Mesodermal cell (in vitro differentiated cells): ENCODE results near the gene ARCN1. TPM values are rescaled to one million over a fixed set of nuclear protein-coding genes. Genes with fewer than 3 reads are reported as not detected.
A peak's percentile ranks its signal among the peaks of the same experiment; 100 is the strongest.

Source experiments
- H3K27ac ChIP-seq: 2 replicates; pipeline ENCODE4 v1.7.0; 2013; ENCODE audit warnings: mild to moderate bottlenecking, low read depth, low read length, moderate library complexity; ENCODE audit not compliant: severe bottlenecking
- H3K36me3 ChIP-seq: 2 replicates; pipeline ENCODE4 v1.7.1; 2013; ENCODE audit warnings: mild to moderate bottlenecking, low read length, moderate library complexity; ENCODE audit not compliant: control insufficient read depth, insufficient read depth
- H3K4me1 ChIP-seq: one replicate; pipeline ENCODE4 v1.7.1; 2013; ENCODE audit warnings: mild to moderate bottlenecking, low read length; ENCODE audit not compliant: insufficient read depth, control insufficient read depth, poor library complexity, severe bottlenecking
- H3K4me3 ChIP-seq: 2 replicates; pipeline ENCODE4 v1.7.0; 2013; ENCODE audit warnings: low read length, control low read depth, mild to moderate bottlenecking; ENCODE audit not compliant: insufficient read depth, poor library complexity, severe bottlenecking; ENCODE audit errors: extremely low read depth
- H3K9me3 ChIP-seq: 2 replicates; pipeline ENCODE4 v1.7.1; 2013; ENCODE audit warnings: mild to moderate bottlenecking, low read length, moderate library complexity; ENCODE audit not compliant: control insufficient read depth
- WGBS, 2 experiments: methylation state at CpG; one replicate each; pipeline ENCODE4 v1.1.5; 2013; ENCODE audit warnings: missing lambda C conversion rate in 2 of 2; ENCODE audit not compliant: insufficient coverage in 2 of 2; 5-methylcytosine and 5-hydroxymethylcytosine counted together
- polyA plus RNA-seq, 2 experiments: library from polyadenylated mRNA; stranded (reverse); fragments of 50-300 nt; gene quantifications; one replicate each; pipeline ENCODE4 v1.2.3, GENCODE V29; 2013

ARCN1 gene
- polyA plus RNA-seq (2013, experiment 1 of 2) = 239 TPM
- polyA plus RNA-seq (2013, experiment 2 of 2) = 232 TPM

DNA sequence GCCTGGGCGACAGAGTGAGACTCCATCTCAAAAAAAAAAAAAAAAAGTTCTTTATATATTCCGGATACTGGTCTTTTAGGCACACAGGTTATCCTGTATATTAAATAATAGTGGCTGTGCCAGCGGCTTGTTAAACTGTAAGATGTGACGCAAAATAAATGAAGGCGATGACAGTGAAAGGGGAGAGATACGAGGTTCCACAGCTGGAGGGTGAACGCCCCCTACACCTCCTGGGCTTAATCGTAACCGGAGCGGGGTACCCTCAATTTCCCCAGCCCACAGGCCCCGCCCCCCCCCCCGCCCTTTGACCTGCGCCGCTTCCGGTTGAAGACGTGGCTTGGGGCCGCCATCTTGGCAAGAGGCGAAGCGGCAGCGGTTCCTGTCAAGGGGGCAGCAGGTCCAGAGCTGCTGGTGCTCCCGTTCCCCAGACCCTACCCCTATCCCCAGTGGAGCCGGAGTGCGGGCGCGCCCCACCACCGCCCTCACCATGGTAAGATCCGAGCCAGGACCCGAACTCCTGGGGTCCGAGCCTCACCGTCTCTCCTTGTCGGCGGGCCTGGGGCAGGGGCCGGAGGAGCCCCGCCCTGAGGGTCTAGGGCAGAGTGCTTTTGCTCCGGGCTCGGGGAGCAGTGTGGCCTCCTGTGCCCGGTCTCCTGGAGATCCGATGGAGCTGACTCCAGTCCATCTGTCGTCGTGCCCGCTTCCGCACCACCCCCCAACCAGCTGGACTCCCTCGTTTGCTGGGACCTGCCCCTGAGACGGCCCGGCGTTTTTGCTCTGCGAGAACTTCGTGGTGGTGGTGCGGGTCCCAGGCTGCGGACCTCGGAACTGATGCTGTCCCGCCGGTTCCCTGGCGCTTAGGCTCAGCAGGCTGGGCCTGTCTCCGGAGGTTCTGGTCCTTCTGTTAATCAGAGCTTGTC is at the start of gene ARCN1:
ARCN1 (plus strand) TSS at position 349 of the 920 bp plus-strand sequence; CDS start at position 488, 139 bp downstream.
- 0 to 1% methylated on average over 34 to 38 of the region's 55 CpGs for WGBS, 2 experiments
- no peaks in the 10 kb centered on the region for H3K9me3 ChIP-seq
- peak within 1 kb of the TSS; percentile 99 for H3K4me3 ChIP-seq
- H3K36me3 ChIP-seq = peaks cover 18% of the 10 kb centered on the region
- H3K27ac ChIP-seq = peak within 1 kb of the TSS; percentile 99
- peaks cover 4% of the 10 kb centered on the region for H3K4me1 ChIP-seq

DNA sequence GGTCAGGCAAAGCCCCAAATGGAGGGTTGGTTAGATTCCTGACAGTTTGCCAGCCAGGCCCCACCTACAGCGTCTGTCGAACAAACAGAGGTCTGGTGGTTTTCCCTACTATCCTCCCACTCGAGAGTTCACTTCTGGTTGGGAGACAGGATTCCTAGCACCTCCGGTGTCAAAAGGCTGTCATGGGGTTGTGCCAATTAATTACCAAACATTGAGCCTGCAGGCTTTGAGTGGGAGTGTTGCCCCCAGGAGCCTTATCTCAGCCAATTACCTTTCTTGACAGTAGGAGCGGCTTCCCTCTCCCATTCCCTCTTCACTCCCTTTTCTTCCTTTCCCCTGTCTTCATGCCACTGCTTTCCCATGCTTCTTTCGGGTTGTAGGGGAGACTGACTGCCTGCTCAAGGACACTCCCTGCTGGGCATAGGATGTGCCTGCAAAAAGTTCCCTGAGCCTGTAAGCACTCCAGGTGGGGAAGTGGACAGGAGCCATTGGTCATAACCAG is 49.6 kb upstream of the ARCN1 start:
- no peaks in the 10 kb centered on the region for H3K9me3 ChIP-seq
- H3K4me3 ChIP-seq = no peak overlapping the region
- no peaks in the 10 kb centered on the region for H3K4me1 ChIP-seq
- H3K36me3 ChIP-seq = peaks cover 90% of the 10 kb centered on the region
- WGBS, 2 experiments = 67 to 78% methylated on average over 5 of the region's 6 CpGs
- no peak overlapping the region for H3K27ac ChIP-seq

DNA sequence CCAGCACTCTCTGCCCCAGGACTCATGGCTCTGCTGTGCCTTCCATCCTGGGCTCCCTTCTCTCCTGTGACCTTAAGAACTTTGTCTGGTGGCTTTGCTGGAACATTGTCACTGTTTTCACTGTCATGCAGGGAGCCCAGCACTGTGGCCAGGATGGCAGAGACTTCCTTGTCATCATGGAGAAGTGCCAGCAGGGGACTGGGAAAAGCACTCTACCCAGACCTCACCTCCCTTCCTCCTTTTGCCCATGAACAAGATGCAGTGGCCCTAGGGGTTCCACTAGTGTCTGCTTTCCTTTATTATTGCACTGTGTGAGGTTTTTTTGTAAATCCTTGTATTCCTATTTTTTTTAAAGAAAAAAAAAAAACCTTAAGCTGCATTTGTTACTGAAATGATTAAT is 47.9 kb upstream of the ARCN1 start:
- peaks cover 74% of the 10 kb centered on the region for H3K36me3 ChIP-seq
- H3K9me3 ChIP-seq = no peaks in the 10 kb centered on the region
- no peak overlapping the region for H3K4me3 ChIP-seq
- H3K27ac ChIP-seq = no peak overlapping the region
- H3K4me1 ChIP-seq = no peaks in the 10 kb centered on the region

DNA sequence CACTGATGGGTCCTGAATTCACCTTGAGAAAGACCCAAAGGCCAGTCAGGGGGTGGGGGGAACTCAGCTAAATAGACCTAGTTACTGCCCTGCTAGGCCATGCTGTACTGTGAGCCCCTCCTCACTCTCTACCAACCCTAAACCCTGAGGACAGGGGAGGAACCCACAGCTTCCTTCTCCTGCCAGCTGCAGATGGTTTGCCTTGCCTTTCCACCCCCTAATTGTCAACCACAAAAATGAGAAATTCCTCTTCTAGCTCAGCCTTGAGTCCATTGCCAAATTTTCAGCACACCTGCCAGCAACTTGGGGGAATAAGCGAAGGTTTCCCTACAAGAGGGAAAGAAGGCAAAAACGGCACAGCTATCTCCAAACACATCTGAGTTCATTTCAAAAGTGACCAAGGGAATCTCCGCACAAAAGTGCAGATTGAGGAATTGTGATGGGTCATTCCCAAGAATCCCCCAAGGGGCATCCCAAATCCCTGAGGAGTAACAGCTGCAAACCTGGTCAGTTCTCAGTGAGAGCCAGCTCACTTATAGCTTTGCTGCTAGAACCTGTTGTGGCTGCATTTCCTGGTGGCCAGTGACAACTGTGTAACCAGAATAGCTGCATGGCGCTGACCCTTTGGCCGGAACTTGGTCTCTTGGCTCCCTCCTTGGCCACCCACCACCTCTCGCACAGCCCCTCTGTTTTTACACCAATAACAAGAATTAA is 47.3 kb upstream of the ARCN1 start:
- 97 to 100% methylated on average over 5 of the region's 6 CpGs for WGBS, 2 experiments
- Histone ChIP-seq H3K4me1 (no peaks in the 10 kb centered on the region), H3K36me3 (peaks cover 68% of the 10 kb centered on the region), H3K4me3 (no peak overlapping the region), H3K27ac (no peak overlapping the region), H3K9me3 (no peaks in the 10 kb centered on the region)

DNA sequence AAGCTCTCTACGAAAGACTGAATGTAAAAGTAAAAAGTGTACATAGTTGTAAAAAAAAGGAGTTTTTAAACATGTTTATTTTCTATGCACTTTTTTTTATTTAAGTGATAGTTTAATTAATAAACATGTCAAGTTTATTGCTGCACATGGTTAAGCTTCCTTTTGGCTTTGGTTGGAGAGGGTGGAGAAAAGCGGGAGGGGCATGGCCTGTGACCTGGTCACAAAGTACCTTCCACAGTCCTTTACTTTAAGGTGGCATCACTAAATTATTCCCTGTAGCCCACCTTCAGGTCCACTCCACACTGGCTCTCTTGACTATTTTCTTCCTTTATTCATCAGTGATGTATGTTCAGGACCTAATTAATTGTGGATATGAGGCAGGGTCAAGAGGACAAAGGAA is 45.5 kb upstream of the ARCN1 start:
- no peaks in the 10 kb centered on the region for H3K4me1 ChIP-seq
- no peak overlapping the region for H3K27ac ChIP-seq
- 100% methylated on average over 1 of the region's 2 CpGs; no CpG with 5 or more reads in 1 of the 2 experiments for WGBS, 2 experiments
- no peaks in the 10 kb centered on the region for H3K9me3 ChIP-seq
- no peak overlapping the region for H3K4me3 ChIP-seq
- peaks cover 50% of the 10 kb centered on the region for H3K36me3 ChIP-seq

DNA sequence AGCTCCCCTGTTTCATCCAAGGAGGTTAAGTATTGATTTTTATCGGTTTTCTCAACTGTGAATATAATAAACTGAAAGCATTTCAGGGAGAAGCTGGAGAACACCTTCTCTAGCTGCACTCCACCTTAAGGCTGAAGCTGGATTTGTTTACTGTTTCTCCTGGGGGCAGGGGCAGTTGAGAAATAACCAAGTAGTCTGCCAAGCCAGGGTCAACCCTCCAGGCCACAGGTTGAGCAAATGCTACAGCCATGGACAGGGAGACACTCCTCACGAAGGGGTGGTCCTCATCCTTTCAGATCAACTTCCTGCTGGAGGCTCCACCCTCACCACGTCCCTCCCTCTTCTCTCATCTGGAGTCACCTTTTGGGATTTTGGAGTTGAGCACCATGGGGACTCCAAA is 45.1 kb upstream of the ARCN1 start, which contains the start of gene TTC36:
TTC36 (plus strand) TSS at position 366 of the 400 bp plus-strand sequence; CDS start at position 387, 21 bp downstream.
- H3K27ac ChIP-seq = no peak within 1 kb of the TSS
- no peaks in the 10 kb centered on the region for H3K9me3 ChIP-seq
- 48% methylated on average over 2 of the region's 3 CpGs; no CpG with 5 or more reads in 1 of the 2 experiments for WGBS, 2 experiments
- no peak within 1 kb of the TSS for H3K4me3 ChIP-seq
- peaks cover 46% of the 10 kb centered on the region for H3K36me3 ChIP-seq
- no peaks in the 10 kb centered on the region for H3K4me1 ChIP-seq

DNA sequence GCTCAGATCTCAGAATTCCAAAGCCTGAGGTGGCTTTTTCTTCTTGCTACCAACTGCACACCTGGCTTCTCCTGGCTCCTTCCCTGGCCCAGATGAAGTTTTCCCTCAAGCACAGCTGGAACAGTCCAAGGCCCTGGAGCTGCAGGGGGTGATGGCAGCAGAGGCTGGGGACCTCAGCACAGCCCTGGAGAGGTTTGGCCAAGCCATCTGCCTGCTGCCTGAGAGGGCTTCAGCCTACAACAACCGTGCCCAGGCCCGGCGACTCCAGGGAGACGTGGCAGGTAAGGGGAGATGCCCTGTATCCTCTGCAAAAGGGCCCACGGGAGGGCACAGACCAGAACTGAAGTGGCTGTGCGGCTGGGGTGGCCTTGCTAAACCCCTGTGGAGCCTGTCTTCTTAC is 43.7 kb upstream of the ARCN1 start:
- peaks cover 32% of the 10 kb centered on the region for H3K36me3 ChIP-seq
- 86 to 91% methylated on average over 6 of the region's 6 CpGs for WGBS, 2 experiments
- no peak overlapping the region for H3K27ac ChIP-seq
- no peaks in the 10 kb centered on the region for H3K9me3 ChIP-seq
- no peaks in the 10 kb centered on the region for H3K4me1 ChIP-seq
- no peak overlapping the region for H3K4me3 ChIP-seq

DNA sequence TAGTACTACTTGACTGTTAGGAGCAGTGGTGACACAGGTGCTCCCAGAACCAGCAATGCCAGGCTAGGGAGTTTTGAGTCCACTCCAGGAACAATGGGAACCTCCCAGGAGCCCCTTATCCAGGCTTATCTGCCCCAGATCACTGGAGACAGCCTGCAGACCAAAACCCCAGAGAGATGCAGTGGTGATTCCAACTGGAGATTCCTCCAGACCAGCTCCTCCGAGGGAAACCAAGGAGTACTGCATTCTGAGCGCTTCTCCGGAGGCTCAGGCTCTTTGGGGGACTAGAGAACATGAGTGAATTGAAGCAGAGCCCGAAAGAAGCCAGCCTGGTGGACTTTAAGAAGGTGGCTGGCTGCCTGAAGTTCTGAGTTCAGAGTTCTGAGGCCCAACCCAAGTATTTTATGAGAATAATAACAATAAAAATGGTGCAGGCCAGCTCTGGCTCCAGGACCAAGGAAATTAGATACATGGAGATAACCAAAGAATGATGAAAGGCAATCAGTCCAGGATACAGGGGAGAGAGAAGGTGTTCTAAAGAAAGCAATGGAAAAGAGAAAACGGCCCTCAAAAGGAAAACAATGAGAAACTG is 42.5 kb upstream of the ARCN1 start:
- no peaks in the 10 kb centered on the region for H3K4me1 ChIP-seq
- 71 to 88% methylated on average over 4 to 5 of the region's 5 CpGs for WGBS, 2 experiments
- no peaks in the 10 kb centered on the region for H3K9me3 ChIP-seq
- H3K36me3 ChIP-seq = peaks cover 20% of the 10 kb centered on the region
- H3K4me3 ChIP-seq = peak overlapping the region; percentile 74
- H3K27ac ChIP-seq = no peak overlapping the region

DNA sequence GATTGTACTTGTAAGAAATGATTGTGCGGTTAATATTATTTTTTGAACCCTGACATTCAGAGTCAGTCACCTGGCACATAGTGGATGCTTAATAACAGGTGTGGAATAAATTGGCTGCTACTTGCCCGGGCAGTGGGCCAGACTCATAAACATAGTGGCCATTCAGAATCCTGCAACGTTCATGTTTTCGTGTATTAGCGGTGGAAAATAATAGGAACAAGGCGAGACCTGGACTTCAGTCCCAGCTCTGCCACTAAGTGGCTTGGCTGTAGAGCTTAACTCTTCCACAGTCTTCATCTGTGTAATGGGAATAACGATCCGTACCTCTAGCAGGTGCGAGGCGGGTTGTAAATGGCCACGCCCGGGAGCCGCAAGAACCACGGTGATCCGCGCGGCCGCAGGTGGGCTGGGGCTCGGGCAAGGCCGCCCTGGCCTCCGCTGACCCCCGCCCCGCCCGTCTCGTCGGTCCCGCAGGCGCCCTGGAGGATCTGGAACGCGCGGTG is 42.0 kb upstream of the ARCN1 start:
- H3K4me1 ChIP-seq = no peaks in the 10 kb centered on the region
- 11 to 12% methylated on average over 24 to 31 of the region's 31 CpGs for WGBS, 2 experiments
- H3K36me3 ChIP-seq = peaks cover 15% of the 10 kb centered on the region
- H3K4me3 ChIP-seq = peak overlapping the region; percentile 74
- no peaks in the 10 kb centered on the region for H3K9me3 ChIP-seq
- no peak overlapping the region for H3K27ac ChIP-seq
